NCI-H146 (cell line): ENCODE data around the gene DOCK2.

Experiments used
- DNase-seq: peaks from one replicate; lab custom pipeline; 2025; lab: John Stamatoyannopoulos, UW

The DOCK2 gene

DNA sequence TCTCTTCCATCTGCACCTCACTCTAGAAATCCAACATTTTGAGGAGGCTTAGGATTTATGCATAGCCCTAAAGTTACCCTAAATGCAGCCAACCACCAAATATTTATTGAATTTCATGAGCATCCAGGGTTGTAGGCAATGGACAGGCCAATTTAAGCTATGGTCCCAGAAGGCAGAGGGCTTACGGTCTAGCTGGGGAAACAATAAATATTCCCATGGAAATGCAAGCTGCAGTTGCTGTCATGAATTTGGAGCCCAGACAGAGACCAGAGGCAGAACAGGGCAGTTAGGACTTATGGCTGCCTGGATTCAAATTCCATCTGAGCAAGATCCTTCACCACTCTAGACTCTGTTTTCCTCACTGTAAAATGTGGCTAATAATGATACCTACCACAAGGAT lies 352.3 kb downstream of the DOCK2 start:
- DNase-seq = no peak

- DNase-seq = no peak
These were observed 354.2 kb downstream of the DOCK2 start for GRCh38 chr5:169991115-169991869.

- no peak for DNase-seq
These were observed 355.9 kb downstream of the DOCK2 start for GRCh38 chr5:169992789-169993484.

DNA sequence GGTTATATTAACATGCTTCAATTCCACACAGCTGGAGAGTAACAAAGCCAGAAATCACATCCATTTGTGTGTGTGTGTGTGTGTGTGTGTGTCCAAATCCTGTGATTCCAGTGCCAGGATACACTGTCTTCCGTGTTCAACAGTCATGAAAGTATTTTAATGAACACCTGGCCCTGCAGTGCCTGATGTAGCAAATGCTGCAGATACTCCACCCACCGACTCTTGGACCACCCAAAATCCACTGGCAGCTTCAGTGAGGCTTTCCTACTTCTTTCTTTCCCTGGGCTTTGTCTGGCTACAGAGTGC lies 356.4 kb downstream of the DOCK2 start:
- no peak for DNase-seq

DNA sequence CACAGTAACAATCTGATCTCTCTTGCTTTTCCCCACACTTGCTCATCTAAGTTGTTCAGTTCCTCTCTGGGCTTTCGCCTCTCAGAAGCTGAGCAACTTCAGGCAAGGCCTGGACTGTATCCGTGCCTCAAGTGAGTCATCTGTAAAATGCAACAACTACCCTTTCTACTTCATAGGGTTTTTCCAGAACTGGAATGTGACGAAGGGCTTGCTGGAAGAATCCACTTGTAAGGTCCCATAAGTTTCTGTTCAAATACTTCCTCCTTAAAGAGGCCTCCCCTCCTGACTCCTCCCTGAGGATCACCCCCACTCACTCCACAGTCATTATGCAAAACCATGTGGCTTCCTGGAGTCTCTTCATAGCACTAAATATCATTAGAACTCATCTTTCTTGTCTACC lies 360.7 kb downstream of the DOCK2 start:
- DNase-seq = no peak

DNA sequence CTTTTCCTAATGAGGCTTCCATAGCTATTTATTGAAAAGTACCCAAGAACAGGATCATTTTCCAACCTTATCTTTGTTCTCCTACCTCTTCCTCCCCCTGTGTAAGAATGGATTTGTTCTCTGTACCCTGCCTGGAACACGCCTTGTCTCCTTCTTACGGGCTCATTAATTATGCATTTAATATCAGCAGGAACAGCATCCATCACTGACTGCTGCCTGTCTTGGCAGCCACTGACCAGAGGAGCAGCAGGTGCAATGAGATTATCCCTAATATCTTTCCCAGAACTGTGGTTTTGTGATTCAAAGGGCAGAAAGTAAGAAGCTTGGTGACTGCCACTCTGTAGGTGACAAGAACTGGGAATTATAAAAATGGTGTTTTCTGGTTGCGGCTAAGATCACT lies 362.5 kb downstream of the DOCK2 start:
- DNase-seq = no peak

DNA sequence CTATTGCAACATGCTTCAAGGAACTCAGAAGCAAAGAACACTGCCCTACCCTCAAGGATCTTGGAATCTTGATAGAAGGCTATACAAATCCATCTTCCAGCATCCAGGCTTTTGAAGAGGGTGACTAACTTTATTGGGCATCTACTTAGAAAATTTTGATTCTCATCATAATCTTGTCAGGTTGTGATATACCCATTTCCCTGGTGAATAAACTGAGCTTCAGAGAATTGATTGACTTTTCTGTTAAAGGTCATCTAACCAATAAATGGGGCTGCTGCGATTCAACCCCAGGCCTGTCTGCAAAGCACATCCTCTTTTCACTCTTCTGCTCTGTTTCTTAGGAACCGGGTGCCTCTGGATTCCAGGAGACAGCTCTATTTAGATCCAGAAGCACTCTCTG lies 363.1 kb downstream of the DOCK2 start:
- no peak for DNase-seq

DNA sequence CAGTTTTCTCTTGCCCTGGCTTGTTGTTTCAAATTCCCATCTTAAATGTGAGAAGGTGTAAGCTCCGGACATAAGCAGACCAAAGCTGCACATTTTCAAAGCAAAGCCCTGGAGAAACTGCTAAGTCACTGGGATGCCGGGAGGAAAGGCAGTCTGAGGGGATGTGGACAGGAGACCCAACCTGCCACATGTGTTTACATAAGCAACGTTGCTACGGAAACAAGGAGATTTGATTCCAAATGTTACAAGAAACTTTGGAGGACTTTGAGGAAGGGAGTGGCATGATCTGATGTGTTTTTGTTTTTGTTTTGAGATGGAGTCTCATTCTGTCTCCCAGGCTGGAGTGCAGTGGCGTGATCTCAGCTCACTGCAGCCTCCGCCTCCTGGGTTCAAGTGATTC lies 368.9 kb downstream of the DOCK2 start:
- DNase-seq = no peak

GRCh38 chr5:170008376-170008775 lies 371.3 kb downstream of the DOCK2 start:
- DNase-seq = no peak

DNA sequence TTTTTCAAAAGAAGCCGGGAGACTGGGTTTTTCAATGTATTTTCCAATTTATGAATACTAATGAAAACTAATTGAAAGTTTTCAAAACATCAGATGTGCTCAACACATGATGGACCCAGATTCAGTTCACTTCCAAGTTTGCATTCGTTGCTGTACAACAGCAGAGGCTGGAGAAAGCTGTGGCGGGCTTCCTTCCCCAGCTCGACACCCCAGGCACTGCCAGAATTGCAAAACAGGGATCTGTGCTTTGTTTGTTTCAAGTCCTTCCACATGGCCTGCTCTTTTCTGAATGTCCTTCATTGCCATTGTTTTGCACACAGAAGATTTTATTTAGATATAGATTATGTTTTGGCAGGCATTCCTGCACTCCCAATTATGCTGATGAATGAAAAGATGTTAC lies 373.5 kb downstream of the DOCK2 start:
- no peak for DNase-seq

GRCh38 chr5:170011751-170012150 lies 374.7 kb downstream of the DOCK2 start:
- DNase-seq = no peak

DNA sequence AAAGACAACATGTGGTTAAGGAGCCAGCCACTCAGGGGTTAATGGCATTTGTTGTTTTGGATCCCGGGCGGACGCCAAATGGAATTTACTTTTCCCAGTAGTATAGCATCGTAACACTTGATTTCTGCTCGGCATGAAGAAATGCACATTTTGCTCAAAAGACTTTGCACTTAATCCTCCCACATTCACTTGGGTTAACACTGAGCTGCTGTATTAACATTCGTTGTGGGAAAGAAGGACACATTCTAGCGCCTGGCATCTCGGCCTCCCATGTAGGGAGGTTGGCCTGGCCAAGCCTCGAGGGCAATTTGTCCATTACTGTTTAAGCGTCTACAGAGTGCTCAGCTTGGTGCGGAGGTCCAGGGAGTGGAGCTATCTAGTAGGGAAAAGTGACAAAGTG lies 375.5 kb downstream of the DOCK2 start:
- no peak for DNase-seq

DNA sequence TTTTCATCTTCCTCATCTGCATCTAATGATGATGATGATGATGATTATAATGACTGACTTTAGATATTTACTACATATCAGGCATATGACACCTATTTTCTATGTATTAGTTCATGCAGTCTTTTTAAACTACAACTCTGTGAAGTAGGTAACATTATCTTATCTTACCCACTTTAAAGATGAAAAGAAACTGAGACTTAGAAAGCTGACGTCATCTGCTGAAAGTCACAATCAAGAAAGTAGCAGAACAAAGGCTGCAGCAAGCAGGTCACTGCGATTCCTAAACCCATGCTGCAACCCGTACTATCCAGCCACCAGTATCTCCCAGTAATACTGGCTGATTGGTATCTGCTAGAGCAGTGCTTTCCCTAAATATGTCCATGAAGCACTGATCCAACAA lies 383.3 kb downstream of the DOCK2 start:
- DNase-seq = no peak

GRCh38 chr5:170021506-170021905 lies 384.4 kb downstream of the DOCK2 start:
- no peak for DNase-seq

DNA sequence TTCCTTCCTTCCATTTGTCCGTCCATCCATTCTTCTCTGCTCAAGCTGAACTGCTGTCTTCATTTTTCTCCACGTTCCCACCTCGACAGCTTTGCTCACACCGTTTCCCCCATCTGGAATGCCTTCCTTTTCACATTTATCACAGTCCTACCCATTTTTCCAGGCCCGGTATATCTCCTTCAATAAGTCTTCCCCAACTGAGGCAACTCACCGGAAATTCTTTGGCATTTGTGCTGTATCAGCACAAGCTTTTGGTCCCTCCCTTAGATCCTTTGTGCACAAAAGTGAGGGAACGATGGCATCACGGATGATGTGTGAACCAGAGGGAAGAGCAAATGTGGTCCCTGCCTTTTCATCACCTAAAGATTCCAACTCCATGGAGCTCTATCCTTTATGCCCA lies 388.8 kb downstream of the DOCK2 start:
- DNase-seq = no peak

GRCh38 chr5:170028124-170028523 lies 391.0 kb downstream of the DOCK2 start:
- DNase-seq = no peak

GRCh38 chr5:170034231-170034630 lies 397.2 kb downstream of the DOCK2 start:
- DNase-seq = no peak

DNA sequence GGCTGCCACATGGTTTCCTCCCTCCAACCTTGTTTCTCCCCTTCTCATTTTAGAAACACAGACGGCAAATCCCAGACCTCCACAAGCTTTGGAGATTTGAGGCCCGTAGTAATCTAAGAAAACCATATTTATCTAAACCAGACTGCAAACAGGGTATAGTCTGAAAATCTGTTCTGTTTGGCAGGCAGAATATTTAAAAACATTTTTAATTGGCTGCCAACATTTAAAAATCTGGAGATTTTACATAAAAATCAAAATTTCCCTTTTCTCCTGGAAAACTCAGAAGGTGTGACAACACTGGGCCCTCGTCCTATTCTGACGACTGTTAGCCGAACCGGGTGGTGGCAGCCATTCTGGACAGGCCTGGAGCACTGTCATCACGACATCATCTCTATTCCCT lies 401.2 kb downstream of the DOCK2 start:
- no peak for DNase-seq

- DNase-seq = no peak
These were observed 402.8 kb downstream of the DOCK2 start for GRCh38 chr5:170039830-170040229.

DNA sequence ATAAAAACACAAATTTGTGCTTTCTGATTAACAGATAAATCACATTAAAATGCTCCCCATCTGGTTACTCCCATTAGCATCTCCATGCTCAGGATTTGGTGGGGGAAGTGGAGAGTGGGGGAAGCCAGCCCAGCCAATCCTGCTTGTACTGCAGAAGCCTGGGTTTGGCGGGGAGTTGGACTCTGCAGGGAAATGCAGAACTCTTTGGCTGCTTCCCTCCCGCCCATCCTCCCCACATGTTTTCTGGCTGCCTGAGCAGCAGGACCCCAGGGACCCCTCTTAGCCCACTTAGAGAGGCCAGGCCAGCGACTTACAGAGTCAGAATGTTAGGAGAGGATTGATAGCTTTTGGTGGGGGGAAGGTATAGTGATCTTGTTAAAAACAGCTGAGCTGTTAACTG lies 409.2 kb downstream of the DOCK2 start:
- no peak for DNase-seq

DNA sequence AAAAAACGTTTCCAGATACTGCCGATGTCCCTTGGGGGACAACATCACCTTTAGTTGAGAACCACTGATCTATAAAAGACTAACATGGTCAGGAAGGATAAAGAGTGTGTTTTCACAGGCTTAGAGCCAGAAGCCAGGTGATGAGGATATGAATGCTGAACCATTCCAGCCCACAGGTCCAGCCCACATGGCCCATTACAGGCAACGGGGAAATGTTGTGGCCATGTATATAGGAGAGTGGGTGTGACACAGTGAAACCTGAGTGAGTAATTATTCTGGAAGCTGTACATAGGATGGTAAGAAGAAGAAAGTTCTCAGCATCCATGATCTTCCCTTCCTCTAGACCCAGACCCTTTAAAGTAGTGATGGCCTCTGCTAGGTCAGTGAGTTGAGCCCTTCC lies 412.6 kb downstream of the DOCK2 start:
- no peak for DNase-seq

DNA sequence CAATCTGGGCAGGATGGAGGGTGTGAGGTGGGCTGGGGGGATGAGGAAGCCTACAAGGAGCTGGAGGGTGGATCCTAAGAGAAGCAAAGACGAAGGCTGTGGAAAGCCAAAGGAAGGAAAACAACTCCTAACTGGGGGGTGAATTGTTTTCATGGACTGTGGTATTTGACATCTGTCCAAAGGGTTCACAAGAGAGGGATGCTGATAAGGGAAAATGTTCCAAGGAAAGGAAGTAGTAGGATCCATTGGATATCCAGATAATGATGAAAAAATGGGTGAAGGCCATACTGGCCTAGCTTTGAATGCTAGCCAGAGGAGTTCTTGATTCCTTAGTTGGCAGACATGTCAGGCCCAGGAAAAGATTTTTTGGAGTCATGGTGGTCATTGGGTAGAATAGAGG lies 416.8 kb downstream of the DOCK2 start:
- no peak for DNase-seq

DNA sequence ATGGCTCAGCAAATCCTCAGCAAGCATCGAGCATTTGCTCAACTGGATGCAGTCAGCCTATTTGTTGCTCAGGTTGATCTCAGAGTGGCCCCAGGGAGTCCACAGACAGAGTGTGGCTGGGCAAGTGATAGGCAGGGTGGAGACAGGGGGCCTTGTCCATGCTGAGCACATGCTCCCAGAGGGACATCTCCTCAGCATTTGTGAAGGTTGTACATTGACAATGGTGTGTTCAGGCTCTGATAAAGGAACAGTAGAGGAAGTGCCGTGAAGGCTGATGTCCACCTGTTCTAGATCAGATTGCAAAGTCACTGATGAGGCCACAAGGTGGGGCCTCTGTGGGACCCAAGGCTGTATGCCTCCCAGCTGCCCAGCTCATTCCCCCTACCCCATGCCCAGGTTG lies 418.5 kb downstream of the DOCK2 start:
- no peak for DNase-seq
